Measurements from ENCODE around the gene ANKRD30B.
"Not testable (repeated sequence)": the region's sequence is repeated elsewhere in the genome, so short reads cannot be mapped to it uniquely, and the experiment has no call there.

DNA sequence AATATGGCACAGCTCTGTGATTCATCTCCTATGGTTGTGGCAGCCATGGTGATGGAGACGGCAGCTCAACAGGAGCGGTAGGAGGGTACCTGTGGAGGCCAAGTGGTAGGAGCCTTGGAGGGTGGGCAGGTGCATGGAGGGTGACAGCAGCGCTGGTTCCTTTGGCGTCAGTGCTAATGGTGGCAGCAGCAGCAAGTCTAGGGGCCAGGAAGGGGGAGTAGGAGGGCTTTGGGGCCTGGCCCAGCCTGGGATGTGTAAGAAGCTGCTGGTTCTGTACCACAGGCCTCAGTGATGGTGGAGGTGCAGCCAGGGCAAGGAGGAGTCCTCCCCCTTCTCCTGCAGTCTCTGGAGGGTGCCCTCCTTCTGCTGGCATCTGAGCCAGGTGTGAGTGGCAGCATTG lies 120.0 kb downstream of the ANKRD30B start:
- TF ChIP-seq SP1 (IDR thresholded peaks at IDR 0.05); ELF4 (IDR thresholded peaks at IDR 0.05); ARNT (IDR thresholded peaks at IDR 0.05); FOXM1 (IDR thresholded peaks at IDR 0.05; ENCODE audit: borderline replicate concordance); SUZ12 (IDR thresholded peaks at IDR 0.05); FOXK2 (IDR thresholded peaks at IDR 0.05); NFRKB (IDR thresholded peaks at IDR 0.05); HDGF (IDR thresholded peaks at IDR 0.05; ENCODE audit: borderline replicate concordance); FOXA1 (IDR thresholded peaks at IDR 0.05); ZNF384 (IDR thresholded peaks at IDR 0.05); BHLHE40 (IDR thresholded peaks at IDR 0.05; ENCODE audit: borderline replicate concordance); TARDBP (IDR thresholded peaks at IDR 0.05); L3MBTL2 (conservative IDR thresholded peaks at IDR 0.05): not testable (repeated sequence)
- TF ChIP-seq, protein P1, sequence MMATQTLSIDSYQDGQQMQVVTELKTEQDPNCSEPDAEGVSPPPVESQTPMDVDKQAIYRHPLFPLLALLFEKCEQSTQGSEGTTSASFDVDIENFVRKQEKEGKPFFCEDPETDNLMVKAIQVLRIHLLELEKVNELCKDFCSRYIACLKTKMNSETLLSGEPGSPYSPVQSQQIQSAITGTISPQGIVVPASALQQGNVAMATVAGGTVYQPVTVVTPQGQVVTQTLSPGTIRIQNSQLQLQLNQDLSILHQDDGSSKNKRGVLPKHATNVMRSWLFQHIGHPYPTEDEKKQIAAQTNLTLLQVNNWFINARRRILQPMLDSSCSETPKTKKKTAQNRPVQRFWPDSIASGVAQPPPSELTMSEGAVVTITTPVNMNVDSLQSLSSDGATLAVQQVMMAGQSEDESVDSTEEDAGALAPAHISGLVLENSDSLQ (IDR thresholded peaks at IDR 0.05) = not testable (repeated sequence)
